Stimulated activated CD8-positive, alpha-beta memory T cell treated with anti-CD3 and anti-CD28 coated beads, Interleukin-7, amount 100 ng/mL, for 24 hours (primary cell): Measurements from ENCODE around the gene COL4A4.

Experiments
- DNase-seq: peaks from one replicate; pipeline ENCODE4 v3.0.0-alpha.2; 2020; ENCODE audit warnings: low read depth

The COL4A4 gene

GRCh38 chr2:227161947-227162346 lies 2.1 kb downstream of the COL4A4 start:
- DNase-seq, result no peak

GRCh38 chr2:227160164-227160563 lies 3.8 kb downstream of the COL4A4 start:
- DNase-seq, result no peak

- no peak for DNase-seq
Observed at GRCh38 chr2:227154986-227155774, 8.8 kb downstream of the COL4A4 start.

- no peak for DNase-seq
Observed at GRCh38 chr2:227153758-227154486, 10.1 kb downstream of the COL4A4 start.

GRCh38 chr2:227153307-227153706 lies 10.7 kb downstream of the COL4A4 start:
- DNase-seq, result no peak

GRCh38 chr2:227152093-227152766 lies 11.8 kb downstream of the COL4A4 start:
- DNase-seq, result no peak

GRCh38 chr2:227150222-227150936 lies 13.6 kb downstream of the COL4A4 start:
- DNase-seq, result no peak

- no peak for DNase-seq
Observed at GRCh38 chr2:227148106-227148505, 15.9 kb downstream of the COL4A4 start.

- no peak for DNase-seq
Observed at GRCh38 chr2:227147023-227147422, 17.0 kb downstream of the COL4A4 start.

- DNase-seq, result no peak
Observed at GRCh38 chr2:227146456-227146855, 17.5 kb downstream of the COL4A4 start.

GRCh38 chr2:227143895-227144294 lies 20.1 kb downstream of the COL4A4 start:
- no peak for DNase-seq

GRCh38 chr2:227141301-227141700 lies 22.7 kb downstream of the COL4A4 start:
- no peak for DNase-seq

GRCh38 chr2:227134591-227134990 lies 29.4 kb downstream of the COL4A4 start:
- DNase-seq, result no peak

- DNase-seq, result no peak
Observed at GRCh38 chr2:227132986-227133385, 31.0 kb downstream of the COL4A4 start.

GRCh38 chr2:227130636-227131035 lies 33.4 kb downstream of the COL4A4 start:
- DNase-seq, result no peak

- DNase-seq, result no peak
Observed at GRCh38 chr2:227127201-227127600, 36.8 kb downstream of the COL4A4 start.

GRCh38 chr2:227125506-227125905 lies 38.5 kb downstream of the COL4A4 start:
- no peak for DNase-seq

- DNase-seq, result no peak
Observed at GRCh38 chr2:227124811-227125210, 39.2 kb downstream of the COL4A4 start.

- no peak for DNase-seq
Observed at GRCh38 chr2:227123697-227124096, 40.3 kb downstream of the COL4A4 start.

GRCh38 chr2:227118353-227118752 lies 45.7 kb downstream of the COL4A4 start:
- DNase-seq, result no peak

GRCh38 chr2:227117852-227118251 lies 46.2 kb downstream of the COL4A4 start:
- no peak for DNase-seq

- DNase-seq, result no peak
Observed at GRCh38 chr2:227117027-227117426, 47.0 kb downstream of the COL4A4 start.
